B cell (primary cell): Measurements from ENCODE around the gene HESX1. TPM values are rescaled to one million over a fixed set of nuclear protein-coding genes. Genes with fewer than 3 reads are reported as not detected.

Experiments used
- ATAC-seq: fragments of 200-7000 bp; cut with Tn5 transposase; one replicate; pipeline ENCODE4 v1.10.0; 2021; ENCODE audit warnings: low read depth, mild to moderate bottlenecking, moderate number of reproducible peaks, moderate library complexity
- CTCF ChIA-PET: fragments of 350-600 bp; sonication (Branson Sonifier 250); formaldehyde crosslinking; loops from one replicate; lab custom pipeline; 2021; ENCODE audit warnings: antibody characterized with exemption, inconsistent platforms; lab: Charles Lee
- POLR2A ChIA-PET: fragments of 350-600 bp; sonication (Branson Sonifier 250); formaldehyde crosslinking; loops from one replicate; lab custom pipeline; 2021; ENCODE audit warnings: antibody characterized with exemption; lab: Charles Lee
- DNase-seq: peaks from one replicate; pipeline ENCODE4 v3.0.0; 2013
- H2AFZ ChIP-seq: 2 replicates; pipeline ENCODE4 v1.6.1; 2012; ENCODE audit warnings: mild to moderate bottlenecking, low read depth, low read length; ENCODE audit not compliant: insufficient read depth, poor library complexity, severe bottlenecking
- H3K27ac ChIP-seq, 2 donors: 1 replicate in 1 of 2; 2 replicates in 1 of 2; pipeline ENCODE4 v1.5.1; 2012 to 2013; ENCODE audit warnings: low read length in 2 of 2, mild to moderate bottlenecking in 2 of 2, moderate library complexity in 1 of 2
- H3K27me3 ChIP-seq, 4 experiments: fragments of 200-600 bp in 1 of 4; sonication (generic) in 1 of 4; replicated peaks in 1 of 4; 1 replicate in 2 of 4; 2 replicates in 2 of 4; pipeline versions ENCODE4 v1.6.1 to v1.7.0; 2013 to 2016; ENCODE audit warnings: low read length in 3 of 4, mild to moderate bottlenecking in 2 of 4, mixed read lengths in 1 of 4, moderate library complexity in 1 of 4; ENCODE audit not compliant: insufficient read depth in 4 of 4, control insufficient read depth in 3 of 4; ENCODE audit errors: control extremely low read depth in 1 of 4
- H3K36me3 ChIP-seq, 2 experiments: replicated peaks in 1 of 2; 1 replicate in 1 of 2; 2 replicates in 1 of 2; pipeline versions ENCODE4 v1.6.1 to v1.7.1; 2013; ENCODE audit warnings: low read length in 1 of 2; ENCODE audit not compliant: insufficient read depth in 2 of 2, control insufficient read depth in 1 of 2; ENCODE audit errors: control extremely low read depth in 1 of 2, extremely low read depth in 1 of 2
- H3K4me1 ChIP-seq, 2 donors: fragments of 200-600 bp in 1 of 2; sonication (generic) in 1 of 2; 1 replicate in 1 of 2; 2 replicates in 1 of 2; pipeline versions ENCODE4 v1.5.1 to v1.6.1; 2013 to 2017; ENCODE audit warnings: low read length in 2 of 2; ENCODE audit not compliant: control insufficient read depth in 2 of 2, insufficient read depth in 2 of 2
- H3K4me2 ChIP-seq: replicated peaks from 2 replicates; pipeline ENCODE3; 2012; ENCODE audit warnings: mild to moderate bottlenecking, low read depth, low read length; ENCODE audit not compliant: poor library complexity, severe bottlenecking
- H3K4me3 ChIP-seq, 5 experiments: fragments of 200-600 bp in 1 of 5; sonication (generic) in 1 of 5; 1 replicate in 3 of 5; 2 replicates in 2 of 5; pipeline versions ENCODE4 v1.5.1 to v1.7.0; 2011 to 2016; ENCODE audit warnings: low read length in 4 of 5, mild to moderate bottlenecking in 4 of 5, low read depth in 2 of 5, control low read depth in 1 of 5, moderate library complexity in 1 of 5; ENCODE audit not compliant: insufficient read depth in 1 of 5; ENCODE audit errors: control extremely low read depth in 1 of 5, extremely low read depth in 1 of 5
- H3K79me2 ChIP-seq: fragments of 200-600 bp; sonication (generic); one replicate; pipeline ENCODE4 v1.6.0; 2016; ENCODE audit warnings: low read length; ENCODE audit not compliant: control insufficient read depth, insufficient read depth
- H3K9ac ChIP-seq: fragments of 200-600 bp; sonication (generic); 2 replicates; pipeline ENCODE4 v1.6.1; 2017; ENCODE audit warnings: mild to moderate bottlenecking, low read length, moderate library complexity
- H3K9me3 ChIP-seq, 3 donors: one replicate each; pipeline versions ENCODE4 v1.6.1 to v1.7.1; 2013; ENCODE audit warnings: low read length in 2 of 3; ENCODE audit not compliant: control insufficient read depth in 2 of 3, insufficient read depth in 1 of 3; ENCODE audit errors: control extremely low read depth in 1 of 3
- H4K20me1 ChIP-seq: 2 replicates; pipeline ENCODE4 v1.6.0; 2012; ENCODE audit warnings: mild to moderate bottlenecking, low read length; ENCODE audit not compliant: insufficient read depth, control insufficient read depth, poor library complexity, severe bottlenecking
- H3K27ac Mint-ChIP-seq: one replicate; pipeline ENCODE4 v1.8.0; 2021; ENCODE audit warnings: mixed read lengths
- H3K27me3 Mint-ChIP-seq: one replicate; pipeline ENCODE4 v1.8.0; 2021; ENCODE audit warnings: mixed read lengths
- H3K4me1 Mint-ChIP-seq: one replicate; pipeline ENCODE4 v1.8.0; 2021; ENCODE audit warnings: mixed read lengths
- H3K4me3 Mint-ChIP-seq: one replicate; pipeline ENCODE4 v1.8.0; 2021; ENCODE audit warnings: mixed read lengths
- H3K9me3 Mint-ChIP-seq: one replicate; pipeline ENCODE4 v1.8.0; 2022; ENCODE audit warnings: mixed read lengths; ENCODE audit not compliant: insufficient read depth
- EZH2 ChIP-seq: IDR thresholded peaks from 2 replicates; pipeline ENCODE4 v1.6.1; 2012; ENCODE audit warnings: borderline replicate concordance, low read depth, mild to moderate bottlenecking, moderate library complexity, low read length; ENCODE audit not compliant: insufficient read depth, poor library complexity, severe bottlenecking
- WGBS: methylation state at CpG from one replicate; pipeline ENCODE4 v1.1.5; 2013; ENCODE audit warnings: missing lambda C conversion rate; ENCODE audit not compliant: insufficient coverage; 5-methylcytosine and 5-hydroxymethylcytosine counted together
- intact Hi-C: fragments of 100-400 bp; cut with micrococcal nuclease; formaldehyde crosslinking; loops from one replicate; pipeline ENCODE4 v1.10.0; 2022
- polyA plus RNA-seq: library from polyadenylated mRNA; depleted of rRNA; stranded (reverse); fragments of >200 nt; gene quantifications from 2 replicates; pipeline ENCODE4 v1.2.3, GENCODE V29; 2012
- total RNA-seq, 2 donors: library from RNA; stranded (reverse); fragments of 120-200 nt in 1 of 2; gene quantifications; 1 replicate in 1 of 2; 2 replicates in 1 of 2; pipeline versions ENCODE4 v1.2.3 to v1.2.4, GENCODE V29; 2013 to 2022
- TF ChIP-seq, protein P1 (sequence below): fragments of 200-600 bp; IDR thresholded peaks from one replicate; pipeline ENCODE4 v1.8.0; 2022; ENCODE audit warnings: antibody characterized with exemption, mild to moderate bottlenecking

The HESX1 gene
- total and polyA plus RNA-seq, 2 donors (not counting 1 experiment from before 2014, with no cell fraction given), result 0.39 to 2.1 TPM

DNA sequence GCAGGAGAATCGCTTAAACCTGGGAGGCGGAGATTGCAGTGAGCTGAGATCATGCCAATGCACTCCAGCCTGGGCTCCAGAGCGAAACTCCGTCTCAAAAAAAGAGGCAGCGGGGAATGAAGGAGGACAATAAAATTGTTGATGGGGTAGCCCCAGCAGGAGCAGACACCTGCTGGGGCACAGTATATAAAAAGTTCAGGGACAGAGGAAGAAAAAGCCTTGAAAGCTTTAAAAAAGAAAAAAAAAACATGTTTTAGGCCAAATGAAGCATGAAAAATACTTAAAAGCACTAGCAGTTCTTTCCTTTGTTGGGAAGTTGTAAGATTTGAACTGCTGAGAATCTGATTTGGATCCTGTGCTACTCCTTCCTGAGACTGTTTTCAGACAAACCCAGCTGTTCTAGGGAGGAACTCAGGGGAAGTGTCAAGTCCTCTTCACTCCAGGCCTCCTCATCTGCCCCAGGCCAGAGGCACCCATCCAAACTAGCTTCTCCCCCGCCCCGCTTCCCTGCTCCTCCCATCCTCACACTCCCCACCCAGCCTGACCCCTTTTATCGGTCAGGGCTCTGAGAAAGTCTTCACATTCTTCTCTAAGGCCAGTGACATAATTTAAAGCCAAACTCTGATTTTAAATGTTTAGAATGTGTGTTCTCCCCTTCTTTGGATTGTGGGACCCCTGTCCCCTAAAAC, 39.6 kb downstream of the HESX1 start:
- Histone ChIP-seq H3K9ac (no peak overlapping the region), H3K4me1 (peaks cover 17 to 20% of the 10 kb centered on the region in 2 donors), H3K4me2 (no peak overlapping the region), H3K9me3 (peaks cover 0 to 4% (median 0%) of the 10 kb centered on the region in 3 donors), H2AFZ (no peak overlapping the region), H3K79me2 (no peaks in the 10 kb centered on the region), H3K4me3 (no peak overlapping the region), H4K20me1 (no peaks in the 10 kb centered on the region), H3K36me3 (no peaks in the 10 kb centered on the region), H3K27me3 (peaks cover 0 to 55% (median 26%) of the 10 kb centered on the region in 4 experiments), H3K27ac (no peak overlapping the region)
- Mint-ChIP-seq H3K27ac (no peak overlapping the region), H3K4me3 (no peak overlapping the region), H3K27me3 (peaks cover 55% of the 10 kb centered on the region), H3K9me3 (no peaks in the 10 kb centered on the region), H3K4me1 (peaks cover 12% of the 10 kb centered on the region)
- intact Hi-C loops, result loop anchor here (10.0 kb wide), 1 partner anchor 845 kb away; the partner anchor contains the start of gene FLNB
- ATAC-seq (no peak), DNase-seq (no peak)
- TF ChIP-seq, protein P1, sequence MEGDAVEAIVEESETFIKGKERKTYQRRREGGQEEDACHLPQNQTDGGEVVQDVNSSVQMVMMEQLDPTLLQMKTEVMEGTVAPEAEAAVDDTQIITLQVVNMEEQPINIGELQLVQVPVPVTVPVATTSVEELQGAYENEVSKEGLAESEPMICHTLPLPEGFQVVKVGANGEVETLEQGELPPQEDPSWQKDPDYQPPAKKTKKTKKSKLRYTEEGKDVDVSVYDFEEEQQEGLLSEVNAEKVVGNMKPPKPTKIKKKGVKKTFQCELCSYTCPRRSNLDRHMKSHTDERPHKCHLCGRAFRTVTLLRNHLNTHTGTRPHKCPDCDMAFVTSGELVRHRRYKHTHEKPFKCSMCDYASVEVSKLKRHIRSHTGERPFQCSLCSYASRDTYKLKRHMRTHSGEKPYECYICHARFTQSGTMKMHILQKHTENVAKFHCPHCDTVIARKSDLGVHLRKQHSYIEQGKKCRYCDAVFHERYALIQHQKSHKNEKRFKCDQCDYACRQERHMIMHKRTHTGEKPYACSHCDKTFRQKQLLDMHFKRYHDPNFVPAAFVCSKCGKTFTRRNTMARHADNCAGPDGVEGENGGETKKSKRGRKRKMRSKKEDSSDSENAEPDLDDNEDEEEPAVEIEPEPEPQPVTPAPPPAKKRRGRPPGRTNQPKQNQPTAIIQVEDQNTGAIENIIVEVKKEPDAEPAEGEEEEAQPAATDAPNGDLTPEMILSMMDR, result no peak
- no peak for TF ChIP-seq EZH2
- POLR2A ChIA-PET, result interaction anchor here (0.6 kb wide), 1 partner anchor 471 kb away, joined by 8 read pairs; no protein-coding TSS in a partner anchor
- 68% methylated on average over 8 of the region's 8 CpGs for WGBS
- CTCF ChIA-PET, result interaction anchor here (0.7 to 1.9 kb wide), 3 partner anchors 9 to 458 kb away, joined by 3 to 13 read pairs (median 3); no protein-coding TSS in a partner anchor
